ENCODE data around the gene STAT2. TPM values are rescaled to one million over a fixed set of nuclear protein-coding genes. Genes with fewer than 3 reads are reported as not detected.

Gene STAT2
- total RNA-seq, 3 donors from 2014 or later: 198 to 207 (median 198) TPM

GRCh38 chr12:56299853-56300643 is 59.9 kb downstream of the STAT2 start, which contains the start of gene CS:
CS (minus strand) TSS chr12:56300330; CDS start chr12:56300201, 129 bp downstream.
- no peaks in the 10 kb centered on the region for H3K27me3 ChIP-seq
- peak within 1 kb of the TSS; percentile 96 to 98 for H3K27ac ChIP-seq
- peak; percentile 99 for DNase-seq (ENCODE audit: low spot score in 2 of 2)
- H3K36me3 ChIP-seq: no peaks in the 10 kb centered on the region
- peak within 1 kb of the TSS; percentile 75 to 92 (median 87) for H3K4me3 ChIP-seq
- intact Hi-C loops (cut with DNase I; ENCODE audit: low total_unique reads): loop anchor here (2.0 kb wide), 1 partner anchor 43 kb away; no protein-coding TSS in a partner anchor
- peaks cover 0 to 7% of the 10 kb centered on the region in 2 donors for H3K4me1 ChIP-seq
- no peaks in the 10 kb centered on the region for H3K9me3 ChIP-seq
- TF ChIP-seq POLR2A (IDR thresholded peaks at IDR 0.05): peak; percentile 35
- TF ChIP-seq, protein P1, sequence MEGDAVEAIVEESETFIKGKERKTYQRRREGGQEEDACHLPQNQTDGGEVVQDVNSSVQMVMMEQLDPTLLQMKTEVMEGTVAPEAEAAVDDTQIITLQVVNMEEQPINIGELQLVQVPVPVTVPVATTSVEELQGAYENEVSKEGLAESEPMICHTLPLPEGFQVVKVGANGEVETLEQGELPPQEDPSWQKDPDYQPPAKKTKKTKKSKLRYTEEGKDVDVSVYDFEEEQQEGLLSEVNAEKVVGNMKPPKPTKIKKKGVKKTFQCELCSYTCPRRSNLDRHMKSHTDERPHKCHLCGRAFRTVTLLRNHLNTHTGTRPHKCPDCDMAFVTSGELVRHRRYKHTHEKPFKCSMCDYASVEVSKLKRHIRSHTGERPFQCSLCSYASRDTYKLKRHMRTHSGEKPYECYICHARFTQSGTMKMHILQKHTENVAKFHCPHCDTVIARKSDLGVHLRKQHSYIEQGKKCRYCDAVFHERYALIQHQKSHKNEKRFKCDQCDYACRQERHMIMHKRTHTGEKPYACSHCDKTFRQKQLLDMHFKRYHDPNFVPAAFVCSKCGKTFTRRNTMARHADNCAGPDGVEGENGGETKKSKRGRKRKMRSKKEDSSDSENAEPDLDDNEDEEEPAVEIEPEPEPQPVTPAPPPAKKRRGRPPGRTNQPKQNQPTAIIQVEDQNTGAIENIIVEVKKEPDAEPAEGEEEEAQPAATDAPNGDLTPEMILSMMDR (IDR thresholded peaks at IDR 0.05): peak in 1 of 3 donors; percentile 14
- TF ChIP-seq POLR2AphosphoS5 (IDR thresholded peaks at IDR 0.05): peak; percentile 16 to 71 (median 57)

- no peak for DNase-seq (ENCODE audit: low spot score in 2 of 2)
Observed at GRCh38 chr12:56299308-56299852, 60.5 kb downstream of the STAT2 start.

DNA sequence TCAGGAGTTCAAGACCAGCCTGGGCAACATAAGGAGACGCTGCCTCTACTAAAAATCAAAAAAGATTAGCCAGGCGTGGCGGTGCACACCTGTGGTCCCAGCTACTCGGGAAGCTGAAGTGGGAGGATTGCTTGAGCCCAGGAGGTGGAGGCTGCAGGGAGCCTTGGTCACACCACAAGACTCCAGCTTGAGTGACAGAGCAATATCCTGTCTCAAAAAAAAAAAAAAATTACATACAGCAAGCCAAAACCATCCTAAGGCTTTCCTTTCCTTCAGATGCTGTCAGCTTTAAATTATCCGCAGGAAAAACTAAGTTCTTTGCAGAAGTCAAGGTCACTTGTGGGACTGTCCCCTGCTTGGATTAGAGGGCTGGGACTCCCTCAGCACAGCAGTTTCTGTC is 61.1 kb downstream of the STAT2 start:
- intact Hi-C loops (cut with DNase I; ENCODE audit: low total_unique reads): loop anchor here (2.0 kb wide), 1 partner anchor 42 kb away; no protein-coding TSS in a partner anchor
- H3K27me3 ChIP-seq: no peaks in the 10 kb centered on the region
- DNase-seq (ENCODE audit: low spot score in 2 of 2): no peak
- TF ChIP-seq POLR2A (IDR thresholded peaks at IDR 0.05): no peak
- no peak for TF ChIP-seq POLR2AphosphoS5 (IDR thresholded peaks at IDR 0.05)
- TF ChIP-seq, protein P1 (IDR thresholded peaks at IDR 0.05): no peak
- H3K27ac ChIP-seq: peak overlapping the region; percentile 96 to 98
- no peaks in the 10 kb centered on the region for H3K9me3 ChIP-seq
- H3K36me3 ChIP-seq: no peaks in the 10 kb centered on the region
- peak overlapping the region; percentile 75 to 92 (median 87) for H3K4me3 ChIP-seq
- H3K4me1 ChIP-seq: peaks cover 0 to 7% of the 10 kb centered on the region in 2 donors

More at GRCh38 chr12:56299308-56299852, 60.5 kb downstream of the STAT2 start:
- Histone ChIP-seq H3K27ac (peak overlapping the region; percentile 96 to 98), H3K27me3 (no peaks in the 10 kb centered on the region), H3K36me3 (no peaks in the 10 kb centered on the region), H3K4me3 (peak overlapping the region; percentile 75 to 92 (median 87)), H3K9me3 (no peaks in the 10 kb centered on the region), H3K4me1 (peaks cover 0 to 7% of the 10 kb centered on the region in 2 donors)
- TF ChIP-seq, protein P1 (IDR thresholded peaks at IDR 0.05): no peak
- no peak for TF ChIP-seq POLR2A (IDR thresholded peaks at IDR 0.05)
- no peak for TF ChIP-seq POLR2AphosphoS5 (IDR thresholded peaks at IDR 0.05)
- intact Hi-C loops (cut with DNase I; ENCODE audit: low total_unique reads): loop anchor here (2.0 kb wide), 1 partner anchor 43 kb away; no protein-coding TSS in a partner anchor

DNA sequence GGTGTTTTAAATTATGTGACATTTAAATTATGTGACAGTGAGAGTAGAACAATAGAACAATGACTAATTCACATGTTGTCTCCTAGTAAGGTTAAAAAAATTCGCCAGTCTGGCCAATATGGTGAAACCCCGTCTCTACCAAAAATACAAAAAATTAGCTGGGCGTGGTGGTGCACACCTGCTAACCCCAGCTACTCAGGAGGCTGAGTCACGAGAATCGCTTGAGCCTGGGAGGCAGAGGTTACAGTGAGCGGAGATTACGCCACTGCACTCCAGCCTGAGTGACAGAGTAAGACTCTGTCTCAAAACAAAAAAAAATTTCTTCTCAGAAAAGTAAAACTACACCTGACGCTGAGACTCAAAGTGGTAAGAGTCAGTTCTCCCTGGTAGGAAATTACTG is 62.5 kb downstream of the STAT2 start:
- intact Hi-C loops (cut with DNase I; ENCODE audit: low total_unique reads): no loop called here
- H3K27ac ChIP-seq: no peak overlapping the region
- H3K4me1 ChIP-seq: peaks cover 0 to 7% of the 10 kb centered on the region in 2 donors
- DNase-seq (ENCODE audit: low spot score in 2 of 2): no peak
- H3K4me3 ChIP-seq: no peak overlapping the region
- no peaks in the 10 kb centered on the region for H3K27me3 ChIP-seq
- no peak for TF ChIP-seq POLR2A (IDR thresholded peaks at IDR 0.05)
- TF ChIP-seq, protein P1 (IDR thresholded peaks at IDR 0.05): no peak
- no peak for TF ChIP-seq POLR2AphosphoS5 (IDR thresholded peaks at IDR 0.05)
- H3K9me3 ChIP-seq: no peaks in the 10 kb centered on the region
- no peaks in the 10 kb centered on the region for H3K36me3 ChIP-seq

DNA sequence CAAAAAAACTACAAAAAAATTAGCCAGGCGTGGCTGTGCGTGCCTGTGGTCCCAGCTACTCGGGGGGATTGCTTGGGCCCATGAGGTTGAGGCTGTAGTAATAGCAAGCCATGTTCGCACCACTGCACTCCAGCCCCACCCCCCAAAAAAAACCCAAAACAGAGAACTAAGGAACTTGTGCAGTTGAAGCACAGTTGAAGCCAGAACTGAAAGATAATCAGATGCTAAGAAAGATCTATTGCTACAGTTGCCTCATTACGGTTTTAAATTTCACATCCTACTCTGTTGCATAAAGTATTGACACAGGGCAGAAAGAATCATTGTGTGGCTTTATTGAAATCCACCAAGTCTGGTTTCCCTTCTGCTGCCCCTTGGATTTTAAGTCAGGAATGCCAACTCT is 63.6 kb downstream of the STAT2 start:
- H3K4me3 ChIP-seq: no peak overlapping the region
- TF ChIP-seq, protein P1 (IDR thresholded peaks at IDR 0.05): no peak
- TF ChIP-seq POLR2AphosphoS5 (IDR thresholded peaks at IDR 0.05) (no peak), POLR2A (IDR thresholded peaks at IDR 0.05) (no peak)
- H3K27me3 ChIP-seq: no peaks in the 10 kb centered on the region
- H3K9me3 ChIP-seq: no peaks in the 10 kb centered on the region
- DNase-seq (ENCODE audit: low spot score in 2 of 2): no peak
- intact Hi-C loops (cut with DNase I; ENCODE audit: low total_unique reads): no loop called here
- no peak overlapping the region for H3K27ac ChIP-seq
- H3K4me1 ChIP-seq: peaks cover 0 to 7% of the 10 kb centered on the region in 2 donors
- H3K36me3 ChIP-seq: no peaks in the 10 kb centered on the region
